HEK293T (cell line): ENCODE measurements around the gene RDH16.

Experiments
- ARNT ChIP-seq: fragments of 450-650 bp; IDR thresholded peaks from 2 replicates; pipeline ENCODE4 v1.6.1; 2017; ENCODE audit warnings: mild to moderate bottlenecking
- BHLHE40 ChIP-seq: fragments of 450-650 bp; IDR thresholded peaks from 2 replicates; pipeline ENCODE4 v1.6.1; 2016; ENCODE audit warnings: mild to moderate bottlenecking, moderate library complexity, borderline replicate concordance
- CTBP1 ChIP-seq: fragments of 450-650 bp; IDR thresholded peaks from 2 replicates; pipeline ENCODE4 v1.6.1; 2016; ENCODE audit warnings: borderline replicate concordance
- ELF4 ChIP-seq: fragments of 450-650 bp; IDR thresholded peaks from 2 replicates; pipeline ENCODE4 v1.6.1; 2017; ENCODE audit warnings: antibody characterized with exemption
- FOXA1 ChIP-seq: fragments of 450-650 bp; IDR thresholded peaks from 2 replicates; pipeline ENCODE4 v1.6.1; 2016; ENCODE audit warnings: mild to moderate bottlenecking
- FOXK2 ChIP-seq: fragments of 450-650 bp; IDR thresholded peaks from 2 replicates; pipeline ENCODE4 v1.6.1; 2016; ENCODE audit warnings: mild to moderate bottlenecking
- FOXM1 ChIP-seq: fragments of 450-650 bp; IDR thresholded peaks from 2 replicates; pipeline ENCODE4 v1.6.1; 2017; ENCODE audit warnings: mild to moderate bottlenecking, borderline replicate concordance
- HDGF ChIP-seq: fragments of 450-650 bp; IDR thresholded peaks from 2 replicates; pipeline ENCODE4 v1.6.1; 2017; ENCODE audit warnings: antibody characterized with exemption, borderline replicate concordance
- L3MBTL2 ChIP-seq: fragments of 450-650 bp; conservative IDR thresholded peaks from 2 replicates; pipeline ENCODE4 v1.6.1; 2016; ENCODE audit warnings: mild to moderate bottlenecking
- NFRKB ChIP-seq: fragments of 450-650 bp; IDR thresholded peaks from 2 replicates; pipeline ENCODE4 v1.6.1; 2016; ENCODE audit warnings: mild to moderate bottlenecking, moderate library complexity
- SUZ12 ChIP-seq: fragments of 450-650 bp; IDR thresholded peaks from 2 replicates; pipeline ENCODE4 v1.6.1; 2016; ENCODE audit warnings: mild to moderate bottlenecking
- ZNF384 ChIP-seq: fragments of 450-650 bp; IDR thresholded peaks from 2 replicates; pipeline ENCODE4 v1.6.1; 2016
- TF ChIP-seq, protein P1 (sequence below): fragments of 450-650 bp; IDR thresholded peaks from 2 replicates; pipeline ENCODE4 v1.6.1; 2016

DNA sequence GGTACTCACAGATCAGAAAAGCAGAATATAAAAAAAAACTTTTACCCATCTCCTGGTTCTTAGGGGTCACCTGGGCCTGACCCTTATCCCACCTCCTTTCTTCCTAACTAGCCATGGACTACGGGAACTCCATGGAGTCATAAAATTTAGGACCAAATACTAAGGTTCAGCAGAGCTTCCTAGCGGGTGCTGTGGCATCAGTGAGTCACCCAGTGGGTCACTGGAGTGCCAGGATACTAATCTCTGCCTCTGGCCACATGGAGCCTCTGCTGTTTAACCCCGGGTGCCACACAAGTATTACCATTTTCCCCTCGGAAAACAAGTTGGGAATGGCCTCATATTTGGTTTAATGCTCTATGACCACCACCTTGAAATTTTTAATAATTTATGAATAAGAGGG lies 42.0 kb upstream of the RDH16 start:
- no peak for TF ChIP-seq FOXK2
- TF ChIP-seq HDGF = no peak
- TF ChIP-seq NFRKB = no peak
- no peak for TF ChIP-seq ZNF384
- TF ChIP-seq SUZ12 = no peak
- TF ChIP-seq, protein P1, sequence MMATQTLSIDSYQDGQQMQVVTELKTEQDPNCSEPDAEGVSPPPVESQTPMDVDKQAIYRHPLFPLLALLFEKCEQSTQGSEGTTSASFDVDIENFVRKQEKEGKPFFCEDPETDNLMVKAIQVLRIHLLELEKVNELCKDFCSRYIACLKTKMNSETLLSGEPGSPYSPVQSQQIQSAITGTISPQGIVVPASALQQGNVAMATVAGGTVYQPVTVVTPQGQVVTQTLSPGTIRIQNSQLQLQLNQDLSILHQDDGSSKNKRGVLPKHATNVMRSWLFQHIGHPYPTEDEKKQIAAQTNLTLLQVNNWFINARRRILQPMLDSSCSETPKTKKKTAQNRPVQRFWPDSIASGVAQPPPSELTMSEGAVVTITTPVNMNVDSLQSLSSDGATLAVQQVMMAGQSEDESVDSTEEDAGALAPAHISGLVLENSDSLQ = no peak
- no peak for TF ChIP-seq ELF4
- TF ChIP-seq BHLHE40 = no peak
- no peak for TF ChIP-seq FOXA1
- no peak for TF ChIP-seq FOXM1
- no peak for TF ChIP-seq CTBP1
- no peak for TF ChIP-seq ARNT
- TF ChIP-seq L3MBTL2 = no peak
